ENCODE results near the gene SFT2D2. TPM values are rescaled to one million over a fixed set of nuclear protein-coding genes. Genes with fewer than 3 reads are reported as not detected.

The SFT2D2 gene
- total RNA-seq, 1 donor from 2014 or later: 22.5 TPM

DNA sequence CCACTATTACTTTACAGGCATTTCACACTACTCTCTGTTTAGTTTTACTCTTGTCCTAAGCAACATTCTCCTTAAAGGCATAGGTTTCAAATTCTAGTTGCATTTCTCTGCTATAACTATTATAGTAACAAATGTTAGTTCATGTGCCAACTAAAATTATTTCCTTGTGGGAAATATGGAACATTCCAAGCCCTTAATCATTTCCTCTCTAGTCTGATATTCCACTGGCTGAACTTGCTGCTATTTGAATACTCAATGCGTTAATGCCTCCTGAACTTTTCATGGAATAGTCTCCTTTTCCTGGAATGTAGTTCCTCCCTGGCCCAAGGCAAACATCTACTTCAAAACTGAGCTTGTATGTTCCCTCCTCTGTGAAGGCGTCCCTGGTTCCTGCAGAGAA is 35.6 kb downstream of the SFT2D2 start:
- H3K4me3 ChIP-seq (ENCODE audit: low read depth, low read length): no peak overlapping the region
- DNase-seq (ENCODE audit: low read depth): no peak
- TF ChIP-seq, protein P1, sequence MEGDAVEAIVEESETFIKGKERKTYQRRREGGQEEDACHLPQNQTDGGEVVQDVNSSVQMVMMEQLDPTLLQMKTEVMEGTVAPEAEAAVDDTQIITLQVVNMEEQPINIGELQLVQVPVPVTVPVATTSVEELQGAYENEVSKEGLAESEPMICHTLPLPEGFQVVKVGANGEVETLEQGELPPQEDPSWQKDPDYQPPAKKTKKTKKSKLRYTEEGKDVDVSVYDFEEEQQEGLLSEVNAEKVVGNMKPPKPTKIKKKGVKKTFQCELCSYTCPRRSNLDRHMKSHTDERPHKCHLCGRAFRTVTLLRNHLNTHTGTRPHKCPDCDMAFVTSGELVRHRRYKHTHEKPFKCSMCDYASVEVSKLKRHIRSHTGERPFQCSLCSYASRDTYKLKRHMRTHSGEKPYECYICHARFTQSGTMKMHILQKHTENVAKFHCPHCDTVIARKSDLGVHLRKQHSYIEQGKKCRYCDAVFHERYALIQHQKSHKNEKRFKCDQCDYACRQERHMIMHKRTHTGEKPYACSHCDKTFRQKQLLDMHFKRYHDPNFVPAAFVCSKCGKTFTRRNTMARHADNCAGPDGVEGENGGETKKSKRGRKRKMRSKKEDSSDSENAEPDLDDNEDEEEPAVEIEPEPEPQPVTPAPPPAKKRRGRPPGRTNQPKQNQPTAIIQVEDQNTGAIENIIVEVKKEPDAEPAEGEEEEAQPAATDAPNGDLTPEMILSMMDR (conservative IDR thresholded peaks at IDR 0.05; ENCODE audit: low read depth, low read length): no peak

DNA sequence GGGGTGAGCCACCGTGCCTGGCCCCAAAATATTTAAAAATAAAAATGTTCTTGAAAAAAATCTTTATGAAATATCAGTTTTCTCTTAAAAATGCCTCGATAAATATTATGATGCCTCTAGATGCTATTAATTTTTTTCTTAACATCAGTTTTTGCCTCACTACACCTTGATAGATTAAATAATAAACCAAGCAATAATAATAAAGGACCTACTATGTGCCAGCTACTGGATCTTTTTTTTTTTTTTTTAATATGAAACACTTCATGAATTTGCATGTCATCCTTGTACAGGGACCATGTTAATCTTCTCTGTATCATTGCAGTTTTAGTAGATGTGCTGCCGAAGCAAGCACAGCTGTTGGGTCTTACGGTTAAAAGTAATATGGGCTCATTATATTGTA is 37.3 kb downstream of the SFT2D2 start:
- H3K4me3 ChIP-seq (ENCODE audit: low read depth, low read length): no peak overlapping the region
- TF ChIP-seq, protein P1 (conservative IDR thresholded peaks at IDR 0.05; ENCODE audit: low read depth, low read length): no peak
- DNase-seq (ENCODE audit: low read depth): no peak

DNA sequence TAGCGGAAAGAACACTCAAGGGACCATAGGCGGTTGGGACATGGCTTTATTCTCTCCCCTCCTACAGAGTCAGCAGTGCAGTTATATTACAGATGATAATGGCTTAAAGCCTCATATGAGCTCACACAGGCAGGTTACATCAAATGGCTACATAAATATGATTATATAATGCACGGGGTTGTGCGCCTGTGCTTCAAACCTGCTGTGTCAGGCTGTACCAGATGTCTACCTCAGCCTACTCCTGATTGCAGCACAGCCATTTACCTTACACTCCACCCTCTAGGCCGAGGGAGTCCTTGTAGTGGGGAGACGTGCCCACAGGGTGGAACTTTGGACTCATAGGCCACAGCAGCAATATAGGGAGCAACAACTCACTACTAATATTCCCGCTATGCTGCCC is 38.5 kb downstream of the SFT2D2 start:
- no peak for DNase-seq (ENCODE audit: low read depth)
- TF ChIP-seq, protein P1 (conservative IDR thresholded peaks at IDR 0.05; ENCODE audit: low read depth, low read length): no peak
- no peak overlapping the region for H3K4me3 ChIP-seq (ENCODE audit: low read depth, low read length)

DNA sequence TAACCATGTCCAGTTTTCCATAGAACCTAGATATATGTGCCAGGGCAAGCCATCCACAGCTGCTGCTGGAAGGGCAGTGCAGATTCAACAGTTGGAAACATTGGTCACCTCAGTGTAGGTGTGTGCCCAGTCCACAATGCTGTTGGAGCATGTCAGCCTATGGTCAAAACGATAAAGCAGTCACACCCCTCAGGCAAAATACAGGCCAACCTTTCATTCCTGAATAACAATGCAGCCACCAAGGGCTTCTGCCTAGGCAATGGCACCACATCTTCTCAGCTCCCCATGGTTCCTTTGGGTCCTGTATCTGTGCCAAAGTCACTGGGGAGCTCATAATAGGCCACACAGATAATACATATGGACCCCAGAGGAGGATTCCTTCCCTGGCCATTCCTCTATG is 39.8 kb downstream of the SFT2D2 start:
- no peak overlapping the region for H3K4me3 ChIP-seq (ENCODE audit: low read depth, low read length)
- TF ChIP-seq, protein P1 (conservative IDR thresholded peaks at IDR 0.05; ENCODE audit: low read depth, low read length): no peak
- no peak for DNase-seq (ENCODE audit: low read depth)

DNA sequence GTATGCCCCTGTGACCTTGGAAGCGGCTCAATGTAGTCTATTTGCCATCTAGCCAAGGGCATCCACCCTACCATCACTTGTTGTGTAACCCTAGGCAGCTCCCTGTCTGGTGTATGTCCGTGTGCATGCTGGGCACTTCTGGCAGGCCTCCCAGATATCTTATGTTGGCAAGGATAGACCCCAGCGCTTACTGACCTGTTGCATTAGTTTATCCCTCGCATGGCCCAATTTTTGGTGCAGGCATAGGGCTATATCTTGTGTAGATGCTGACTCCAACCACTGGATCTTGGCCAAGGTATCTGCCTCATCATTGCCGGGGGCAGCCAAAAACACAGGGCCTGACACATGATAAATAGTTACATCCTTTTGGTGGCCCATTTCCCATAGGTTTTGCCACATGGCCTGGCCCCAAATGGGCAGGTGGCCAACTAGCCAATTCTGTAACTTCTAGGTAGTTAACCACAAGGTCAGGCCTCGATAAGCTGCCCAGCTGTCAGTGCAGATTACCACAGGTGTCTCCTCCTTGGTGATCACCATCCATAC is 40.9 kb downstream of the SFT2D2 start:
- DNase-seq (ENCODE audit: low read depth): no peak
- no peak overlapping the region for H3K4me3 ChIP-seq (ENCODE audit: low read depth, low read length)
- TF ChIP-seq, protein P1 (conservative IDR thresholded peaks at IDR 0.05; ENCODE audit: low read depth, low read length): no peak

DNA sequence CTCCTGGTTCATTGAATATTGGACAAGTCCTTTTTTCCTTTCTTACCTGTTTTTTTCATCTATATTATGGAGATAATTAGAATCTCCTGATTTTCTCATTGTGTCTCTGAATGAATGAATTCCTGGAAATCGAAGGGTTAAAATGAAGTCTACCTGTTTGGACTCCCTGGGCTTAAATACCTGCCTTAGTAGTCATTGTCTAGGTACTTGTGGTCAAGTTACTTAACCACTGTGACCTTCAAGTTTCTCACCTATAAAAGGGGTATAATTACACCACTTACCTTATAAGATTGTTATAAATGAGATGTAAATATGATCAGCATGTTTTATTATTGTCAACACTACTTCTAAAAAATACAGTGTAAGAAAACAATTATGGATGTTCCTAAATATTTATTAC is 45.8 kb downstream of the SFT2D2 start:
- TF ChIP-seq, protein P1 (conservative IDR thresholded peaks at IDR 0.05; ENCODE audit: low read depth, low read length): no peak

DNA sequence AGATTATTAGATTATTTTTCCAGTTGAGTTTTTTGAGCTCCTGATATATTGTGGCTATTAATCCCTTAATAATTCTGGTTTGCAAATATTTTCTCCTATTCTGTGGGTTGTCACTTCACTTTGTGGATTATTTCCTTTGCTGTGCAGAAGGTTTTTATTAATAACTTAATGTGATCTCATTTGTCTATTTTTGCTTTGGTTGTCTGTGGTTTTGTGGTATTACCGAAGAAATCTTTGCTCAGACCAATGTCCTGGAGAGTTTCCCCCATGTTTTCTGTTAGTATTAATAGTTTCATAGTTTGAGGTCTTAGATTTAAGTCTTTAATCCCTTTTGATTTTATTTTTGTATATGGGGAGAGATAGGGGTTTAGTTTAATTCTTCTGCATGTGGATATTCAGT is 47.8 kb downstream of the SFT2D2 start:
- H3K4me3 ChIP-seq (ENCODE audit: low read depth, low read length): no peak overlapping the region
- no peak for DNase-seq (ENCODE audit: low read depth)
- TF ChIP-seq, protein P1 (conservative IDR thresholded peaks at IDR 0.05; ENCODE audit: low read depth, low read length): no peak

More for the DNA sequence above, 45.8 kb downstream of the SFT2D2 start:
- no peak overlapping the region for H3K4me3 ChIP-seq (ENCODE audit: low read depth, low read length)
- DNase-seq (ENCODE audit: low read depth): no peak

All from epithelial cell of proximal tubule (primary cell).